Fibroblast of the aortic adventitia (primary cell): ENCODE measurements around the gene NKD1. TPM values are rescaled to one million over a fixed set of nuclear protein-coding genes. Genes with fewer than 3 reads are reported as not detected.
"Not testable (repeated sequence)": the region's sequence is repeated elsewhere in the genome, so short reads cannot be mapped to it uniquely, and the experiment has no call there.

Source experiments
- DNase-seq: peaks from one replicate; pipeline ENCODE4 v3.0.0-alpha.2; 2010; ENCODE audit warnings: low read depth
- H3K4me3 ChIP-seq: 2 replicates; pipeline ENCODE4 v1.5.1; 2011; ENCODE audit warnings: low read depth, mild to moderate bottlenecking, control low read depth, low read length, moderate library complexity
- CTCF ChIP-seq: IDR thresholded peaks from 2 replicates; pipeline ENCODE4 v1.5.1; 2011; ENCODE audit warnings: mild to moderate bottlenecking, low read length, control low read depth, inconsistent platforms; ENCODE audit not compliant: insufficient read depth
- total RNA-seq: library from RNA; depleted of rRNA; stranded (reverse); fragments of >200 nt; gene quantifications from 2 replicates; pipeline ENCODE4 v1.2.3, GENCODE V29; 2012; ENCODE audit warnings: low replicate concordance

The NKD1 gene
- total RNA-seq, 1 donor: 0.09 TPM

- H3K4me3 ChIP-seq: no peak overlapping the region
- DNase-seq: no peak
- no peak for TF ChIP-seq CTCF
Observed at GRCh38 chr16:50535506-50536257, 12.5 kb upstream of the NKD1 start.

DNA sequence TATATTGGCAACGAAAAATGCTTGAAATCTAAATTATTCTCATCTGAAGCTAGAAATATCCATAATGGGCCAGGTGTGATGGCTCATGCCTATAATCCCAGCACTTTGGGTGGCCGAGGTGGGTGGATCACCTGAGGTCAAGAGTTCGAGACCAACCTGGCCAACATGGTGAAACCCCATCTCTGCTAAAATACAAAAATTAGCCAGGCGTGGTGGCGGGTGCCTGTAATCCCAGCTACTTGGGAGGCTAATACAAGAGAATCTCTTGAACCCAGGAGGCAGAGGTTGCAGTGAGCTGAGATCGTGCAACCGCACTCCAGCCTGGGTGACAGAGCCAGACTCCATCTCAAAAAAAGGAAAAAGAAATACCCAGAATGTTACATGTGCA, 11.9 kb upstream of the NKD1 start:
- DNase-seq, H3K4me3 ChIP-seq: not testable (repeated sequence)

DNA sequence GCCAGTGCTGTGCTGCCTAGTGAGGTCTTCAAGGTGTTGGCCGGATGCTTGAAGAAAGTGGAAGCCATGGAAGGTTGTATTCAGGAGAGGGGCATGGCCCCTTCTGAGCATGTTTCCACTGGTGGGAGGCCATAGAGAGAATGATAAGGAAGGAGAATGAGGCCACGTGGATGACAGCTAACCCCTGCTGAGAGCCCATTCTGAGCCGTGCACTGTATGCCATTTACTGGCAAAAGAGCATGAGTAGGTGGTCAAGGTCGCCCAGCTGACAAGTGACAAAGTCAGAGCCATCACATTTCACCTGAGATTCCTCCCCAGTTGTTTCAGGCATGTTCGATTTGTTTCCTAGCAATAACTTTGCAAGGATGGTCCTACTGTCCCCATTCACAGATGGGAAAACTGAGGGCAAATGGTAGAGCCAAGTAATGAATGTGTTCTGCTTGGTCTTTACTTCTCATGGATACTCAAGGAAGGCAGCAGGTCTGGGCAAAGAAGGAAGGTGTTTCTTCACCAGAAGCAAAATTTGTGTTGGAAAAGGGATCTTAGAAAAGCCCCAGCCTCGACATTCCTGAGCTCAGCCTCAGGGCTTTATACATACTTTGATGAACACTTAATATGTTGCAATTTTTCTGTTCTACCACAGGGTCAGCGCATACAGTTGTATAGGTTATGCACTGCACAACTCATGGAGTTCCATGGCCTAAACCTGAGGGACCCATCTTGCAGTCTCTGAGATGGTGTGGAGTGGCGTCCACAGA, 10.5 kb upstream of the NKD1 start:
- no peak overlapping the region for H3K4me3 ChIP-seq
- TF ChIP-seq CTCF: no peak
- DNase-seq: no peak

DNA sequence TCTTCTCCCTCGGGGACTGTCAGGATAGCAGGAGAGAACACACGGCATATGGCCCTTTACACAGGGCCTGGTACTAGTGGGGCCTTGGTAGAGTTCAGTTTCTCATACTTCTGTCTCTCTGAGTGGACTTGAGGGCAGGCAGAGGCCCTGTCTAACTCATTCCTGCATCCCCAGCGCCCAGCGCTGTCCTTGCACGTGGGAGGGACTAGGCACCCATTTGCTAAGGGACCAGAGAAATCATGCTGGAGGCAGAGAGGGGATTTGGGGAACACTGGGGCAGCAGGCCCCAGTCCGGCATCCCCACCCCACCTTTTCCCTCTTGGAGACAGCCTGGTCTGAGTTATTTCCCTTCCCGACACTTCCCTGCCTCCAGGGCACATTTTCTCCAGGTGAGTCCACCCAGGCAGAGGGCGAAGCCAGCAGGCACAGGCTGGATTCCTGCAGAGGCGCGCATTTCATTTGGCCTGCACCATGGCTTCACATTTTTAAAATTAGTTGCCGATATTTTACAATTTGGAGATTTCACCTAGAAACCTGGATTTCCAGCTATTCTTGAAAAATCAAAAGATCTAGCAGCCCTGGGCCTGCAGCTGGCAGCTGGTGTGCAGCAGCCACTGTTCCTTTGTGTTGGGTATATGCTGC, 9.7 kb upstream of the NKD1 start:
- no peak for DNase-seq
- no peak overlapping the region for H3K4me3 ChIP-seq
- no peak for TF ChIP-seq CTCF

DNA sequence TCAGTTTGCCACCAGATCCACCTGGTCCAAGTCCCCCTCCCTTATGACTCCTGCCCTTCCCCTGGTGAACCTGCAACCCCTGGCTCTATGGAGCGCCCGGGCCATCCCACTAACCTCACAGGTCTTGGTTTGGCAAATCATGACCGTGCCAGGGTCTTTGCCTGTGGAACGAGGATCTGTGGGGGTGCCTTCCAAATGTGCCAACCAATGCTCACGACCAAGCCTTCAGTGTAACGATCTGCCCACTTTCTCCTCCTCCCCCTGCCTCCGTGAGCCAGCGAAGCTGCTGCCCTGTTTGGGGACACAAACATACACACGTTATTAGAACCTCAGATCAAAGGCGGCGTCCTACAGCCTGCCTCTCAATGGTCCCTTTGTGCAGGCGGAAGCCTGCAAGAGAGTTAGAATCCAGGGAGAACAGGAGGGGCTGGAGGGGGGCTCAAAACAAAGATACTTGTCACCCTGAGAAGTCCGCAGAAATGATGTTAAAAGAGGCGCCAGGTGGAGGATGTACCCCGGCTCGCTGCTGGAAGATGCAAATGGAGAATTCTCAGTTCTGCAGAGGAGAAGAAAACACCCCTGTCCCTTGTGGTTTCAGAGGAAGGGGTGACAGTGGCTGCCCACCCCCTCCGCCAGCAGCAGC, 9.0 kb upstream of the NKD1 start:
- no peak for TF ChIP-seq CTCF
- no peak for DNase-seq
- no peak overlapping the region for H3K4me3 ChIP-seq

GRCh38 chr16:50539822-50540710, 8.1 kb upstream of the NKD1 start:
- H3K4me3 ChIP-seq: no peak overlapping the region
- TF ChIP-seq CTCF: no peak
- DNase-seq: no peak
